ENCODE data around the gene SNAPC2.
"Not testable (repeated sequence)": the region's sequence is repeated elsewhere in the genome, so short reads cannot be mapped to it uniquely, and the experiment has no call there.

The SNAPC2 gene

DNA sequence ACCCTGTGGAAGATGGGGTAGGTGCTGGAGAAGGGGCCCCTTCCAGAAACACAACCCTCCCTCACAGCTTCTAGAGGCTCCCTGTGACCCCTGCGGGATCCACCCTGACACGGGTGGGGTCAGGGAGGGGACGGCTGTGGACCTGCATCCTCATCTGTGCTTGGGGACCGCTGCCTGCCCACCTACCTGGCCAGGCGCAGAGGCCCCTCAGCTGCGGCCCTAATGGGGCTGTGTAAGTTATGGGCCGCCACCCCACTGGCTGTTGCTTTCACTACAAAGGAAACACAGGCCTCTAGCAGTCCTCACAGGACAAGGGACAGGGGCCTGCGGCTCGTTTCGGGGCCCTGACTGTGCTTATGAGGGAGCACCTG lies 12.8 kb downstream of the SNAPC2 start:
- no peak for DNase-seq (ENCODE audit: low read depth in 4 of 4, low spot score in 1 of 4)

DNA sequence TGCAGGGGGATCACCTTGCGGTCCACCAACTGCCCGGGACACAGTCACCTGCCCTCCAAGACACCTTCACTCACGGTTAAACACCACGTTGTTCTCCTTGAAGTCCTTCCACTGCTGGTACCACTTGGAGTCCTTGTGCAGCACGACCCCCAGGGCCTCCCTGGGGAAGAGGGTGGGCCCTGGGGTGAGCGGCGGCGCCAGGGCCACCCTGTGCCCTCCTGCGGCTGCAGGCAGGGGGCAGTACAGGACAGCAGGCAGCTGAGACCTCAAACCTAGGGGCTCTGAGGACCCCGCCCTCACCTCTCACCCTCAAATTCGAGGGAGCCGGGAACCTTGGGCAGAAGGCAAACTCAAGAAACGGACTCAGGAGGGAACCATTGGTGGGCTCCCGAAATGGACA lies 13.3 kb downstream of the SNAPC2 start:
- no peak for DNase-seq (ENCODE audit: low read depth in 4 of 4, low spot score in 1 of 4)

DNA sequence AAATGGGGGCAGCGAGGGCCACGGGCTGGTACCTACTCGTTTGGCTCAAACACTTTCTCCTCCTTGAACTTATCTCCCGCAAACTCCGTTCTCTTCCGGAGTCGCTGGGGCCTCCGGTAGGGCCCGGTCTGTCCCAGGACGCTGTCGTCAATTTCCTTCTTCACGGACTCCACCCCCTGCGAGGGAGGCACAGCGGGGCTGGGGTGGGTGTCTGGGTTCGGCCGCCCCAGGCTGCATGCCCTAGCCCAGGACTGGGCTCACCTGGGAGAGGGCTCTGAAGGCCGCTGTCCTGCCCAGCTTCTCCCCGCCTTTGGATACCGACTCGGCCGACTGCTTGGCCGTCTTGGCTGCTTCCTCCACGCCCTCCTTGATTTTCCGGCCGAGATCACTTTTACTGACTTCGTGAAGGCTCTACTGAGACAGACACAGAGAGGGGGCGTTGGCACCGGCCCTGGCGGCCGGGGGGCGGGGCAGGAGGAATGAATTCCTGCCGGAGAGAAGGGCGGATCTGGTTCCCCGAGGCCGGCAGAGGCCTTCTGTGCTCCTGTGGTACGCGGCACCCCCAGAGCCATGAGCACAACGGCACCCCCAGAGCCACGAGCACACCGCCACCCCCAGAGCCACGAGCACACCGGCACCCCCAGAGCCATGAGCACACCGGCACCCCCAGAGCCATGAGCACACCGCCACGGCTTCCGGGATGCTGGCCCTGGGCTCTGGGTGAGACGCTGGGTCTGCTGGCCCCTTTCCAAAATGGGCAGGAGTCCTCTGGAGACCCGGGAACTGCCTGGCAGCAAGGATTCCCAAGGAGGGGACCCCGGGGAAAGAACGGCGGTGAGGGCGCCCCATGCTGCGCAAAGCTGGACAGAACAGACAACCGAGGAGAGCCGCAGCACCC lies 13.9 kb downstream of the SNAPC2 start:
- DNase-seq (ENCODE audit: low read depth in 4 of 4, low spot score in 1 of 4), result no peak

GRCh38 chr19:7934766-7935165 lies 14.6 kb downstream of the SNAPC2 start:
- no peak for DNase-seq (ENCODE audit: low read depth in 4 of 4, low spot score in 1 of 4)

DNA sequence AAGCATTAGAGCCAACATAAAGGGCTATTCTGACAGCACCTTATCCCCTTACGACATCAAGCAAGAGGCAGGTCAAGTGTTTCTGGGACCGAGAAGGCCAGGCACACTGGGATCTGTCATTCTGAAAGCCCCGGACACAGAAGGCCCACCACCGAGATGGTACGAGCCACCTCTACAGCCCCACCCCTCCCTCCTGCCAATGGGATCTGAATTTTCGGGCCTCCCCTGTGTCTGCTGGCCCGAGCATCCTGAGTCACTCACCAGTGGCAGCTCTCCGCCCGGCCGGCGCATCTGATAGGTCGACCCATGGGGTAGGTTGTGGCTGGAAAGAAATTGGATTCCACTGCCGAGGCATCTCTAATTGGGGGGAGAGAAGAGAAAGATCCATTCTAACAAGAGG lies 20.7 kb downstream of the SNAPC2 start:
- no peak for DNase-seq (ENCODE audit: low read depth in 4 of 4, low spot score in 1 of 4)

GRCh38 chr19:7941895-7942596 lies 21.9 kb downstream of the SNAPC2 start:
- no peak for DNase-seq (ENCODE audit: low read depth in 4 of 4, low spot score in 1 of 4)

GRCh38 chr19:7942981-7943443 lies 22.9 kb downstream of the SNAPC2 start:
- DNase-seq (ENCODE audit: low read depth in 4 of 4, low spot score in 1 of 4), result no peak

DNA sequence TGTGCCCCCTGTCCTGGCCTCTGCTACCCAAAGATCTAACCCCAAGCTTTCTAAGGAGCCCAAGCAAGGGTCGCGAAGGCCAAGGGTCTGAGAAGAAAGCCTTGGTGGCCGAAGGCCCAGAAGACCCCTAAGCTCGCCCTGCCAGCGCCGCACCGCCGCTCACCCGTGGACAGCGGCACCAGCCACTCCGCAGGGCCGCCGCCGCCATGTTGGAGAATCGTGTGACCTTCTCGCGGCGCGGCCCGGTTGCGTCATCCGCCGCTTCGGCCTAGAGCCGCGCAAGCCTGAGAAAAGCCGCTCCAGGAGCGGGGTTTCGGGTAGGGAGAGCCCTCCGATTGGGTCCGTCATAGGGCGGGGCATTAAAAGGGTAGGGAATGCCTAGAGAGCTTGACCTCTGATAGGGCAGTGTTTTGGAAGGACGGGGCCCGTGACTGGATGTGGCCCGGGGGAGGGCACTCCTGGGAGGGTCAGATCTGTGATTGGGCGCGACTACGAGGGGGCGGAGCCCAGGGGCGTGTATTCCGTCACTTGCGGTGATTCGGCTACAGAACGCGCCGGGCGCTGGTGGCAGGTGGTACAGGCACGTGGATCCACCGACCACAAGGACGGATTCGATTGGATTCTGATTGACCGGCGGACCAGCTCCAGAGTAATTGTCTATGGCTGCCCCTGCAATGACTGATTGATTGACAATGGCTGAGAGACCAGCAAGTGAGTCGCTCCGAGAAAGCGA lies 23.5 kb downstream of the SNAPC2 start, which contains the start of gene TIMM44:
Gene TIMM44, minus strand, starts transcription at position 223 of the 733 bp plus-strand sequence. Its CDS starts 15 bp downstream, at position 208.
- peak; percentile 94 to 99 (median 96) for DNase-seq (ENCODE audit: low read depth in 4 of 4, low spot score in 1 of 4)

DNA sequence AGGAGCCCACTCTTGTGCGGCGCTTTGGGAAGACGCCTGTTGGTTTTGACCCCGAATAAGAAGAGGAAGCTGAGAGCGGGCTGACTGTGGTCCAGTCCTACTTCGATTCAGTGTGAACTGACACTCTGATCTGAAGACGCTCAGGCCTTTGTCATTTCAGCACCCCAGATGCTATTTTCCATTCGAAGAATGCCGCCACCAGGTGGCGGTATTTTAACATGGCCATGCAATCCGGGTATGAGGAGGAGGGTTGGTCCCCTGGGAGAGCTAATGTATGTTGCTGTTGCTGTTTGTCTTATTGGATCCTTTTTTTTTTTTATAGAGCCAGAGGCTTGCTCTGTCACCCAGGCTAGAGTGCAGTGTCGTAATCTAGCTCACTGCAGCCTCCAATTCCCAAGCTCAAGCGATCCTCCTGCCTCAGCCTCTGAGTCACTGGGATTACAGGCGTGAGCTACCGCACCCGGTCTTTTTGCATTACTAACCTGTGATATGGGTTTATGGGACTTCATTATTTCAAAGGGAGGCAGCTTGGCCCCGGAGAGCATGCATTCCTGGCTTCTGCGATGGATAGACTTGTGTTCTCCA lies 24.1 kb downstream of the SNAPC2 start:
- peak; percentile 76 to 87 (median 82) for DNase-seq (ENCODE audit: low read depth in 4 of 4, low spot score in 1 of 4)

GRCh38 chr19:7947939-7948338 lies 27.8 kb downstream of the SNAPC2 start:
- no peak for DNase-seq (ENCODE audit: low read depth in 4 of 4, low spot score in 1 of 4)

DNA sequence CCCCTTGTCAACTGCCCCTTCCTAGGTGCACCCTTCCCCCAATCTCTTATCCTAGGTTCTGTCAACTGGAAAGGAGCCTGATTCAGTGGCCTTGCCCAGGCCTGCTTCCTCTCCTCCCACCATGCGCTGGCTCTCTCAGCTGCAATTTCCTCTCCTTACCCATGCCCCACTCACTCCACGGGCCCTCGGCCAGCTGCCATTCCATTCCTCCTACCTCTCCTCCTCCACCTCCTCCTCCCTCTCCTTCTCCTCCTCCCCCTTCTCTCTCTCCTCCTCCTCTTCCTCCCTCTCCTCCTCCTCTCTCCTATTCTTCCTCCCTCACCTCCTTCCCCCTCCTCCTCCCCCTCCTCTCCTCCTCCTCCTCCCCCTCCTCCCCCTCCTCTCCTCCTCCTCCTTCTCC lies 32.9 kb downstream of the SNAPC2 start:
- DNase-seq (ENCODE audit: low read depth in 4 of 4, low spot score in 1 of 4), result no peak

GRCh38 chr19:7953576-7953975 lies 33.4 kb downstream of the SNAPC2 start:
- DNase-seq (ENCODE audit: low read depth in 4 of 4, low spot score in 1 of 4), result no peak

DNA sequence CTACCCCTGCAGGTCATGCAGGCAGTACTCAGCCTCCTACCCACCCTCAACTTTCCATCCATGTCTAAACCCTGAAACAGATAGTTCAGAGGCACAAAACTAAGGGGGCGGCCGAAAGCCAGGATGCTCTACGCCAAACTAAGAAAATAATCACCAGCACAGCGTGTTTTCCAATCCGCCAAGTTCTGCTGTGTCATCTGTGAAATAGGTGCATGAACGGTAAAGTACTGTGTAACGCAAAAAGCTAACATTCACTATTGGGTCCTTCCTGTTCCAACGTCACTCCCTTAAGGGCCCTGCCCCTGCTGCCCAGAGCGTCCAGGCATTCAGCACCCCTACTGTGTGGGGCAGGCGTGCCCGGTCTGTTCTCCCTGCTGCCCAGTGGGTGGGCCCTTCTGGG lies 35.6 kb downstream of the SNAPC2 start:
- DNase-seq (ENCODE audit: low read depth in 4 of 4, low spot score in 1 of 4), result no peak

- DNase-seq (ENCODE audit: low read depth in 4 of 4, low spot score in 1 of 4), result no peak
Observed at GRCh38 chr19:7959211-7959610, 39.1 kb downstream of the SNAPC2 start.

DNA sequence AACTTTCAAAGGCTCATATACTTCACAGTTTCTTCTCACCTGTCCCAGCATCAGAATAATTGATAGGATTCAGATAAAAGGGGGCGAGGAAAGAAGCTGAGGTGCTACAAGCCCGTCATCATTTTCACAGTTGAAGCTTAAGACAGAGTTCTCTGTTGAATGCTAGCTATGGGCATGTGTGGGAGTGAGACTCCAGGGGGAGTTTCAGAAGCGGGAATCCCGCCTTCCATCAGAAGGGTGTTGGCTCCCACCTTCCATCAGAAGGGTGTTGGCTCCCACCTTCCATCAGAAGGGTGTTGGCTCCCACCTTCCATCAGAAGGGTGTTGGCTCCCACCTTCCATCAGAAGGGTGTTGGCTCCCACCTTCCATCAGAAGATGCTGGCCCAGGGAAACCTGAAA lies 40.9 kb downstream of the SNAPC2 start:
- DNase-seq (ENCODE audit: low read depth in 4 of 4, low spot score in 1 of 4), result not testable (repeated sequence)

- no peak for DNase-seq (ENCODE audit: low read depth in 4 of 4, low spot score in 1 of 4)
Observed at GRCh38 chr19:7961920-7962626, 41.9 kb downstream of the SNAPC2 start.

GRCh38 chr19:7962644-7963268 lies 42.6 kb downstream of the SNAPC2 start:
- DNase-seq (ENCODE audit: low read depth in 4 of 4, low spot score in 1 of 4), result no peak

GRCh38 chr19:7963566-7963965 lies 43.4 kb downstream of the SNAPC2 start:
- DNase-seq (ENCODE audit: low read depth in 4 of 4, low spot score in 1 of 4), result no peak

GRCh38 chr19:7965259-7965841 lies 45.2 kb downstream of the SNAPC2 start:
- DNase-seq (ENCODE audit: low read depth in 4 of 4, low spot score in 1 of 4), result no peak
